ENCODE results near the gene STEAP1. TPM values are rescaled to one million over a fixed set of nuclear protein-coding genes. Genes with fewer than 3 reads are reported as not detected.
"Not testable (repeated sequence)": the region's sequence is repeated elsewhere in the genome, so short reads cannot be mapped to it uniquely, and the experiment has no call there.

The STEAP1 gene
- total RNA-seq (ENCODE audit: unreplicated experiment): not detected
- long read RNA-seq: 0 reads

DNA sequence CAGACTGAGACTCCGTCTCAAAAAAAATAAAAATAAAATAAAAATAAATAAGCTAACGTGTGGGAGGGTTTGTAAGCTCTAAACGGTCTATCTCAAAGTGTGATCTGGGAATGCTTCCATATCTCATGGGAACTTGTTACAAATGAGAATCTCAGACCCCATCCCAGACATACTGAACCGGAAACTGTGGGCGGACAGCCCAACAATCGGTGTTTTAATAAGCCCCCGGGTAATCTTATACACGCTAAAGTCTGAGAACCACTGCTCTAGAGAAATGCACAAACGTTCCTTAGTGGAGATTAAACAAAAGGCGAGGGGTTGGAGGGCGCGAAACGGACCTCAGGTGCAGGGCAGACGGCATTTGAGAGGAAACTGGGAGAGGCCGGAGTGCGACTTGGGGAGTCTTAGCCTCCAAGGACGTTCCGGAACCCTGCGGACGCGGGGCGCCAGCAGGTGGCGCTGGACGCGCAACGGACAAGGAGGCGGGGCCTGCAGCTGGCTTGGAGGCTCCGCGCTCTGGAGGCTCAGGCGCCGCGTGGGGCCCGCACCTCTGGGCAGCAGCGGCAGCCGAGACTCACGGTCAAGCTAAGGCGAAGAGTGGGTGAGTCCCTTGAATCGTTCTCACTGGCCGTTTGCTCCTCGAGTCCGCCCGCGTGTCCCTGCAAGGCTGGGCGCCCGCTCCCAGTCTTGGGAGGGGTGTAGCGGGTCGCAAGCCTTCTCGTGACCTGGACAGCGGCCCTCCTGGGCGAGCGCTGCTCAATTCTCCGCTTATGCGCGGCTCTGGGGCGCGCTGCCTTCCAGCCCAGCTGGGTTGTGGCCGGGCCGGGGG, at the start of gene STEAP1:
STEAP1 (plus strand) TSS at position 527 of the 829 bp plus-strand sequence. CDS start 5,320 bp downstream, outside the sequence.
- peak within 1 kb of the TSS; percentile 83 for H3K4me3 Mint-ChIP-seq (ENCODE audit: unreplicated experiment)
- peak; percentile 96 for DNase-seq
- H3K9me3 Mint-ChIP-seq (ENCODE audit: unreplicated experiment); H3K27me3 Mint-ChIP-seq (ENCODE audit: unreplicated experiment); H3K27ac Mint-ChIP-seq (ENCODE audit: unreplicated experiment); H3K4me1 Mint-ChIP-seq (ENCODE audit: low read depth, unreplicated experiment); H3K36me3 Mint-ChIP-seq (ENCODE audit: unreplicated experiment): not testable (repeated sequence)
- TF ChIP-seq, protein P1, sequence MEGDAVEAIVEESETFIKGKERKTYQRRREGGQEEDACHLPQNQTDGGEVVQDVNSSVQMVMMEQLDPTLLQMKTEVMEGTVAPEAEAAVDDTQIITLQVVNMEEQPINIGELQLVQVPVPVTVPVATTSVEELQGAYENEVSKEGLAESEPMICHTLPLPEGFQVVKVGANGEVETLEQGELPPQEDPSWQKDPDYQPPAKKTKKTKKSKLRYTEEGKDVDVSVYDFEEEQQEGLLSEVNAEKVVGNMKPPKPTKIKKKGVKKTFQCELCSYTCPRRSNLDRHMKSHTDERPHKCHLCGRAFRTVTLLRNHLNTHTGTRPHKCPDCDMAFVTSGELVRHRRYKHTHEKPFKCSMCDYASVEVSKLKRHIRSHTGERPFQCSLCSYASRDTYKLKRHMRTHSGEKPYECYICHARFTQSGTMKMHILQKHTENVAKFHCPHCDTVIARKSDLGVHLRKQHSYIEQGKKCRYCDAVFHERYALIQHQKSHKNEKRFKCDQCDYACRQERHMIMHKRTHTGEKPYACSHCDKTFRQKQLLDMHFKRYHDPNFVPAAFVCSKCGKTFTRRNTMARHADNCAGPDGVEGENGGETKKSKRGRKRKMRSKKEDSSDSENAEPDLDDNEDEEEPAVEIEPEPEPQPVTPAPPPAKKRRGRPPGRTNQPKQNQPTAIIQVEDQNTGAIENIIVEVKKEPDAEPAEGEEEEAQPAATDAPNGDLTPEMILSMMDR (IDR thresholded peaks at IDR 0.05; ENCODE audit: partially characterized antibody, unreplicated experiment): peak; percentile 92

DNA sequence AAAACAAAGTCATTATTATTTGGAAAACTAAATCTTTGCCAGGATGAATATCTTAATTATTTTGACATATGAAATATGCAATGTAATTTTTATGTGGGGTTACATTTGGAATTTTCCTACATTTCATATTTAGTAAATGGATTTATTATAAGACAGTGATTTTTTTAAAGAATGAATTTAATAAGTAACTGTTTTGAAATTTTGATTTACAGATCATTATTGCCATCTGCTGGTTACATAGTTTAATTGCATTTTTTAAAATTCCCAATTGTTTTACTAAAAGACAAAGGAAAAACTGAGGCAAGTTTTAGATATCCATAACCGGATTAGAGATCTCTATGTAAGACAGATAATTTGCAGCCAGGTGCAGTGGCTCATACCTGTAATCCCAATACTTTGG, 39.3 kb upstream of the STEAP1 start:
- not testable (repeated sequence) for H3K27ac Mint-ChIP-seq (ENCODE audit: unreplicated experiment); H3K4me1 Mint-ChIP-seq (ENCODE audit: low read depth, unreplicated experiment); H3K27me3 Mint-ChIP-seq (ENCODE audit: unreplicated experiment); H3K4me3 Mint-ChIP-seq (ENCODE audit: unreplicated experiment); H3K9me3 Mint-ChIP-seq (ENCODE audit: unreplicated experiment); DNase-seq; H3K36me3 Mint-ChIP-seq (ENCODE audit: unreplicated experiment)

DNA sequence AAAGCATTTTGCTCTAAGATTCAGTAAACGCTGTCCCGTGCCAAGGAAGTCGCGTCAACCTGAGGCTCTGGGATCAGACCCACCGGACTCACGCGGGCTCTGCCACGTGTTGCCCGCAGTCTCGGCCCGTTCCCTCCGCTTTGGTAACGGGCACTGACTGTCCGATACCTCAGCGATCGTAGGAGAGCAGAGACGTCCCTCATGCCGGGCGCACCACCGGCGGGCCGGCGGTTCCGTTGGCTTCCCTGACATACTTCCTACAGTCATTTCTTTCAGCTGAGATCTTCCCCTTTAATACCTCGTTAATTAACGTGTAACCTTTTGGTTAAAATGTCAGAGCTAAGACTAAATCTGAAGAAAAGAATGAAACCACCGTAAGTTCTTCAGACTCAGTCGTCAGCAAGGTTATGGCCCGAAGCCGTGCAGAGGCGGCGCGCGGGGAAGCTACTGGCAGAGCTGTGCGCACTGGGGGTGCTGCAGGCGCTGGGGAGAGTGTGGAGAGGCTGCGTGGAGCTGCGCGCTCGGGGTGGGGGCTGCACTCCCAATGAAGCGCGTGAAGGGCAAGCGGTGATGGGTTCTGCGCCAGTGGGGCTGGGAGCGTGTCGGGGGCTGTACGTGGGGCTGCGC, 35.6 kb upstream of the STEAP1 start:
- not testable (repeated sequence) for H3K4me1 Mint-ChIP-seq (ENCODE audit: low read depth, unreplicated experiment); H3K27ac Mint-ChIP-seq (ENCODE audit: unreplicated experiment); H3K9me3 Mint-ChIP-seq (ENCODE audit: unreplicated experiment); H3K36me3 Mint-ChIP-seq (ENCODE audit: unreplicated experiment)
- Mint-ChIP-seq H3K27me3 (ENCODE audit: unreplicated experiment) (peaks cover 11% of the 10 kb centered on the region), H3K4me3 (ENCODE audit: unreplicated experiment) (peak overlapping the region; percentile 82)
- peak; percentile 54 for DNase-seq

DNA sequence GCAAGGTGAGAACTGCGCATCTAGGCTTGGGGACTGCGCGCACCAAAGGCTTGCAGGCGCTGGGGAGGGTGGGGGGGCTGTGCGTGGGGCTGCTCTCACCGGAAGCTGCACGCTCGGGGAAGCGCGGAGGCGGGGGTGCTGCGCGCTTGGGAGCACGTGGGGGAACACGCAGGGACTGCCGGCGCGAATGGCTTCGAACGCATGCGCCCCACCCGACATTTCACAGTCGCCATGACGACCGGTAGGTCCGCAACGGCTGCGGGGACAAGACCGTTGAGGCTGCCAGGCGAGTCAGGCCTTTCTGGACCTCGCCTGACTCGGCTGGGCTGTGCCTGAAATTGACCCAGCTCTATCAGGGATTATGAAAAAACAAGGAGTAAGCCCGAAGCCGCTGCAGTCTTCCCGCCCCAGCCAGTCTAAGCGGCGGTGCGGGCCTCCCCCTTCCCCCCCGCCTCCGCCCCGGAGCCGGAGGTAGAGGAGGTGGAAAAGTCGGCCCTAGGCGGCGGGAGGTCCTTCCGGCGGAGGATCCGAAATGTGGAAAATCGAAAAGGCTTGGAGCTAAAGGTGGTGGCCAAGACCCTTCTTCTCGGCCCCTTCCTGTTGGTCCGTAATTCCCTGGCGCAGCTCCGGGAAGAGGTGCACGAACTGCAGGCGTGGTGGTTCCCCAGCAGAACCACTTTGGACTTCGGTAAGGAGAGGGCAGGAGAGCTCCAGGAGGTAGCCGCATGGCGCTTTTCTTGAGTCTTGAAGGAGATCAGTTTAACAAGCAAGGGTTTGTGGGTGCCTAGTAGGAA, 34.9 kb upstream of the STEAP1 start:
- no peak overlapping the region for H3K27ac Mint-ChIP-seq (ENCODE audit: unreplicated experiment)
- H3K4me3 Mint-ChIP-seq (ENCODE audit: unreplicated experiment): peak overlapping the region; percentile 82
- no peaks in the 10 kb centered on the region for H3K4me1 Mint-ChIP-seq (ENCODE audit: low read depth, unreplicated experiment)
- H3K36me3 Mint-ChIP-seq (ENCODE audit: unreplicated experiment): peaks cover 6% of the 10 kb centered on the region
- peaks cover 2% of the 10 kb centered on the region for H3K9me3 Mint-ChIP-seq (ENCODE audit: unreplicated experiment)
- TF ChIP-seq, protein P1 (IDR thresholded peaks at IDR 0.05; ENCODE audit: partially characterized antibody, unreplicated experiment): no peak
- peak; percentile 59 for DNase-seq
- peaks cover 11% of the 10 kb centered on the region for H3K27me3 Mint-ChIP-seq (ENCODE audit: unreplicated experiment)

DNA sequence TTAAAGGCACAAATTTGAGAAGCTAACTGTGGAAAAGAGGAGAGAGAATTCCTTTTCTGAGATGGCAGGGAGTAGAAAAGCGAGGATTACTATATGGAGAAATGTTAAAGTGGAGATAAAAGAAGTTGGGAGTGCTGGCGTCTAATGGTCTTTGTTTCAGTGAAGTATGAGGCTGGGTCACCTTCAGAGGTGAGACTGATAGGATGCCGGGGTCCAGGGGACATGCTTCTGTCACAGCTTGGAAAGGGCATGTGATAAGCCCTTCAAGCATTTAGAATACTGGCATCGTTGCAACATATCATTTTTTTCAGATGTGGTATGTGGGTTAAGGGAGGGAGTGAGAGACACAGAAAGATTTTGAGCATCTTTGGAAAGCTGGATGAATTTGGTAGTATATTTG, 34.1 kb upstream of the STEAP1 start:
- H3K9me3 Mint-ChIP-seq (ENCODE audit: unreplicated experiment); DNase-seq; H3K4me1 Mint-ChIP-seq (ENCODE audit: low read depth, unreplicated experiment); H3K27ac Mint-ChIP-seq (ENCODE audit: unreplicated experiment); H3K36me3 Mint-ChIP-seq (ENCODE audit: unreplicated experiment): not testable (repeated sequence)
- Mint-ChIP-seq H3K4me3 (ENCODE audit: unreplicated experiment) (peak overlapping the region; percentile 82), H3K27me3 (ENCODE audit: unreplicated experiment) (peaks cover 11% of the 10 kb centered on the region)

DNA sequence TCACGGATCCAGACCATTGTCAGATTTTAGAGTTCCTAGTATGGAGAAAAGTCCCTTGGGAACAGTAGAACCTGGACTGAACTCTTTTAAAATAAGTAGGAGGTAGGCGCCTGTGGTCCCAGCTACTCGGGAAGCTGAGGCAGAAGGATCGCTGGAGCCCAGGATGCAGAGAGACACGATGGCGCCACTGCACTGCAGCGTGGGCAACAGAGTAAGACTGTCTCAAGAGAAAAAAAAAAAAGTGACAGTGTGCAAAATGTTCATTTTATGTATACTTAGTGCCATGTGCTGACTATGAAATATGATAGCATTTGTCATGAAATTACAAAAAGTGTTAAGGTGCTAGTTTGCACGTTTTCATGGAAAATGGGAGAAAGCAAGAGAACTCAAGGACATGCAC, 22.5 kb upstream of the STEAP1 start:
- not testable (repeated sequence) for H3K4me1 Mint-ChIP-seq (ENCODE audit: low read depth, unreplicated experiment); H3K4me3 Mint-ChIP-seq (ENCODE audit: unreplicated experiment); H3K9me3 Mint-ChIP-seq (ENCODE audit: unreplicated experiment); H3K27ac Mint-ChIP-seq (ENCODE audit: unreplicated experiment); H3K36me3 Mint-ChIP-seq (ENCODE audit: unreplicated experiment); H3K27me3 Mint-ChIP-seq (ENCODE audit: unreplicated experiment); DNase-seq

DNA sequence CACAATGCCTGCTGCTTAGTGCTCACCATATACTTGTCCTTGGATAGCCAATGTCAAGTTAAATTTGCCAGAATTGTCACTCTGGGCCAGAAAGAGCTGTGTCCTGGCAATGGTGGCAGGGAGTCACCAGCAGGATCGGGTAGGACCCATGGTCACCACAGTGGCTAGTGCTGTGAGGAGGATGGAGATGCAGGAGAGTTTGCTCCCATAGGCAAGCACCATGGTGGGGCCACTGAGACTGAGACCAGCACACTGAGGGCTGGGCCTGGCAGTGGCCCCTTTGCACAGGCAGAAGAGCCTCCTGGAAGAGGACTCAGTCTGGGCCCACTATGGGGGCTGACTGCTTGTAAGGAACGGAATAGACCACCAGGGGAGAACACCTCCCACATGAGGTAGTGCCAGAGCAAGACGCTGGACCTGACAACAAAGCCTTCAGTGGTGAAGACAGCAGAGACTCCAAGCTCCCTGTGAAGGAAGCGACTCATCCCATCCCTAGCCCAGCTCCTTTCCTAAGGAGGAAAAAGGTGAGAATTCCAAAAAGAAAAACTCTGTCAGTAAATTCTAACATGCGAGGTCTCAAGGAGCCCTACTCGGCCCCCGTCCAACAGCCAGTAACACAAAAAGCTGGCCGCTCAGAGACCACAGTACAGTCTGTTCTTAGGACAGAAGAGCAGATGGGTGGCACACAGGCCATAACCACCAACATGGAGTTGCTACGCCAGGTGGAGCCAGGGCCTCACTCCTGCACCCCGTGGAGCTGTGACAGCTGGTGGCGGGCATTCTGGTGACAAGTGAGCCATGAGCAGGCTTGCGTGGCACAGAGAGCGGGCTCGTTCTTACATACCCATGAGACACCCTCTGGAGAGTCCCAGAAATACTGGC, 6.9 kb upstream of the STEAP1 start:
- H3K4me3 Mint-ChIP-seq (ENCODE audit: unreplicated experiment); H3K36me3 Mint-ChIP-seq (ENCODE audit: unreplicated experiment); H3K4me1 Mint-ChIP-seq (ENCODE audit: low read depth, unreplicated experiment); H3K9me3 Mint-ChIP-seq (ENCODE audit: unreplicated experiment); H3K27ac Mint-ChIP-seq (ENCODE audit: unreplicated experiment); DNase-seq; H3K27me3 Mint-ChIP-seq (ENCODE audit: unreplicated experiment): not testable (repeated sequence)

All from glutamatergic neuron (in vitro differentiated cells).